ENCODE data around the gene PPARD. TPM values are rescaled to one million over a fixed set of nuclear protein-coding genes. Genes with fewer than 3 reads are reported as not detected.

The PPARD gene
- total RNA-seq, 4 donors from 2014 or later, result 23.4 to 31.4 (median 26.9) TPM

GRCh38 chr6:35358086-35358485 is 15.7 kb downstream of the PPARD start:
- no peaks in the 10 kb centered on the region for H3K27me3 ChIP-seq
- H3K36me3 ChIP-seq, result peaks cover 27% of the 10 kb centered on the region
- no peak overlapping the region for H3K27ac ChIP-seq
- H3K4me3 ChIP-seq, result no peak overlapping the region
- DNase-seq (ENCODE audit: low spot score in 2 of 2), result peak in 1 of 2 donors; percentile 14
- H3K4me1 ChIP-seq, result peaks cover 24% of the 10 kb centered on the region
- TF ChIP-seq POLR2AphosphoS5 (IDR thresholded peaks at IDR 0.05) (no peak), POLR2A (IDR thresholded peaks at IDR 0.05) (no peak), EP300 (IDR thresholded peaks at IDR 0.05) (no peak), CTCF (IDR thresholded peaks at IDR 0.05) (no peak)
- H3K9me3 ChIP-seq, result no peaks in the 10 kb centered on the region
- 44% methylated on average over 3 of the region's 3 CpGs for WGBS

GRCh38 chr6:35359346-35359743 is 17.0 kb downstream of the PPARD start:
- TF ChIP-seq POLR2AphosphoS5 (IDR thresholded peaks at IDR 0.05) (no peak), EP300 (IDR thresholded peaks at IDR 0.05) (no peak), POLR2A (IDR thresholded peaks at IDR 0.05) (no peak), CTCF (IDR thresholded peaks at IDR 0.05) (no peak)
- Histone ChIP-seq H3K36me3 (peaks cover 21% of the 10 kb centered on the region), H3K27me3 (no peaks in the 10 kb centered on the region), H3K4me1 (peaks cover 24% of the 10 kb centered on the region), H3K27ac (no peak overlapping the region), H3K9me3 (no peaks in the 10 kb centered on the region), H3K4me3 (no peak overlapping the region)
- WGBS, result 96% methylated on average over 5 of the region's 5 CpGs
- peak in 1 of 2 donors; percentile 38 for DNase-seq (ENCODE audit: low spot score in 2 of 2)

- H3K27ac ChIP-seq, result no peak overlapping the region
- no peak for TF ChIP-seq CTCF (IDR thresholded peaks at IDR 0.05)
- no peak for TF ChIP-seq POLR2AphosphoS5 (IDR thresholded peaks at IDR 0.05)
- H3K27me3 ChIP-seq, result no peaks in the 10 kb centered on the region
- 27% methylated on average over 2 of the region's 2 CpGs for WGBS
- H3K4me3 ChIP-seq, result no peak overlapping the region
- peaks cover 18% of the 10 kb centered on the region for H3K36me3 ChIP-seq
- DNase-seq (ENCODE audit: low spot score in 2 of 2), result peak in 1 of 2 donors; percentile 41
- H3K4me1 ChIP-seq, result peaks cover 24% of the 10 kb centered on the region
- H3K9me3 ChIP-seq, result no peaks in the 10 kb centered on the region
Measured at GRCh38 chr6:35359744-35360348, 17.5 kb downstream of the PPARD start.

- Histone ChIP-seq H3K4me1 (peaks cover 24% of the 10 kb centered on the region), H3K27me3 (no peaks in the 10 kb centered on the region), H3K36me3 (peaks cover 15% of the 10 kb centered on the region), H3K27ac (no peak overlapping the region), H3K4me3 (no peak overlapping the region), H3K9me3 (no peaks in the 10 kb centered on the region)
- WGBS, result 55% methylated on average over 8 of the region's 8 CpGs
- peak in 1 of 2 donors; percentile 3 for DNase-seq (ENCODE audit: low spot score in 2 of 2)
- TF ChIP-seq EP300 (IDR thresholded peaks at IDR 0.05) (no peak), POLR2A (IDR thresholded peaks at IDR 0.05) (no peak), CTCF (IDR thresholded peaks at IDR 0.05) (no peak), POLR2AphosphoS5 (IDR thresholded peaks at IDR 0.05) (no peak)
Measured at GRCh38 chr6:35360349-35361138, 18.2 kb downstream of the PPARD start.

GRCh38 chr6:35362200-35362599 is 19.8 kb downstream of the PPARD start:
- H3K4me1 ChIP-seq, result peaks cover 24% of the 10 kb centered on the region
- H3K4me3 ChIP-seq, result no peak overlapping the region
- H3K36me3 ChIP-seq, result peaks cover under 1% of the 10 kb centered on the region
- no peak overlapping the region for H3K27ac ChIP-seq
- TF ChIP-seq EP300 (IDR thresholded peaks at IDR 0.05) (no peak), POLR2A (IDR thresholded peaks at IDR 0.05) (no peak), POLR2AphosphoS5 (IDR thresholded peaks at IDR 0.05) (no peak), CTCF (IDR thresholded peaks at IDR 0.05) (no peak)
- WGBS, result 98% methylated on average over 2 of the region's 2 CpGs
- DNase-seq (ENCODE audit: low spot score in 2 of 2), result no peak
- H3K27me3 ChIP-seq, result no peaks in the 10 kb centered on the region
- no peaks in the 10 kb centered on the region for H3K9me3 ChIP-seq

Measured in suprapubic skin (tissue), 4 donors.